HG03342 (cell line): ENCODE data around the gene PSMD8.
"Not testable (repeated sequence)": the region's sequence is repeated elsewhere in the genome, so short reads cannot be mapped to it uniquely, and the experiment has no call there.

Source experiments
- ATAC-seq: cut with Tn5 transposase; IDR thresholded peaks from one replicate; pipeline ENCODE4 v1.9.1; 2021; ENCODE audit warnings: mild to moderate bottlenecking, moderate library complexity; ENCODE audit not compliant: unreplicated experiment

PSMD8 gene

DNA sequence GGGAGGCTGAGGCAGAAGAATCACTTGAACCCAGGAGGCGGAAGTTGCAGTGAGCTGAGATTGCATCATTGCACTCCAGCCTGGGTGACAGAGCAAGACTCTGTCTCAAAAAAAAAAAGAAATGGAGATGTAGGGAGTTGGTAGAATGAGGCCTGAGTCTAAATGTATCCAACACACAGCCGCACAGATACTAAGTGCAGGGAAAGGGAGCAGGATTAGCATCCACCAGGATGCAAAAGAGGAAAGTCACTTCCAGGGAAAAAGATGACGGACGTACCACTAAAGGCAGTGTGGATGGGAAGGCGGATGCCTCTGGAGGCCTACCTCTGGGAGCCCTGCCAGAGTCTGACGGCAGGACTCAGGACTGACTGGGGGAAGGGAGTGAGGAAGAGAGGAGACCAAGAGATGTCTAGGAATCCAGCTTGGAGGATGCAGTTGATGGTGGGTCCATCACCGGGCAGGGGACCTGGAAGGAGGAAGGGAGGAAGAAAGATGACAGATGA, 35.3 kb downstream of the PSMD8 start:
- no peak for ATAC-seq

DNA sequence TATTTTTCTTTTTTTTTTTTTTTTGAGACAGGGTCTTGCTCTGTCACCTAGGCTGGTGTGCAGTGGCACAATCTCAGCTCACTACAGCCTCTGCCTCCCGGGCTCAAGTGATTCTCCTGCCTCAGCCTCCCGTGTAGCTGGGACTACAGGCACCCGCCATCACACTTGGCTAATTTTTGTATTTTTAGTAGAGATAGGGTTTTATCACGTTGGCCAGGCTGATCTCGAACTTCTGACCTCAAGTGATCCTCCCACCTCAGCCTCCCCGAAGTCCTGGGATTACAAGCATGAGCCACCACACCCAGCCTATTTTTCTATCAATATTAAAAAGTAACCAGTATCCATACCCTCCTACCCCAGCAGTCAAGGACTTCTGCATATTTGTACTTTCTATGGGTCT, 36.0 kb downstream of the PSMD8 start:
- ATAC-seq, result not testable (repeated sequence)

DNA sequence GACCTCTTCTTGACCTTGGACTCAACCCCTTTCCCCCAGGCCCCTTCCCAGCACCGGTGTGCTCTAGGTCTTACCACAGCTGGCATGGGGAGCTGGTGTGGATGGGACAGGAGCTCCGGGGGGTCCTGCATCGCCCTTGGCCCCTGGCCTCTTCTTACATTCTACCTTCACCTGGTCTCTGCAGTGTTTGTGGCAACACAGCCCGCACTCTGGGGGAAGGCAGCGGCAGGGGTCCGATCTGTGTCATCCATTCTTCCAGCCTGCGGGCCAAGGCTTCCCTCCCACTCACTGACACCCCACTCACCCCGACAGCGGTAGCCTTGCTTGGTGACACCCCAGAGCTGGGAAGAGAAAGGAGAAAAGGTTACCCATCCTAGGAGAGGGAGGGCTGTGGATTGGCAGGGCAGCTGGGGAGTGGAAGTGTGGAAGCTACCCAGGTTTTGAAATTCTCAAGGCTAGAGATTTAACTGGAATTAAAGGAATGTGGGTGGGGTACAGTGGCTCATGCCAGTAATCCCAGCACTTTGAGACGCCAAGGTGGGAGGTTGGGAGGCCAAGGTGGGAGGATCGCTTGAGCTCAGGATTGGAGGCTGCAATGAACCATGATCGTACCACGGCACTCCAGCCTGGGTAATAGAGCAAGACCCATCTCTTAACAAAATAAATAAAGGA, 36.8 kb downstream of the PSMD8 start:
- no peak for ATAC-seq

DNA sequence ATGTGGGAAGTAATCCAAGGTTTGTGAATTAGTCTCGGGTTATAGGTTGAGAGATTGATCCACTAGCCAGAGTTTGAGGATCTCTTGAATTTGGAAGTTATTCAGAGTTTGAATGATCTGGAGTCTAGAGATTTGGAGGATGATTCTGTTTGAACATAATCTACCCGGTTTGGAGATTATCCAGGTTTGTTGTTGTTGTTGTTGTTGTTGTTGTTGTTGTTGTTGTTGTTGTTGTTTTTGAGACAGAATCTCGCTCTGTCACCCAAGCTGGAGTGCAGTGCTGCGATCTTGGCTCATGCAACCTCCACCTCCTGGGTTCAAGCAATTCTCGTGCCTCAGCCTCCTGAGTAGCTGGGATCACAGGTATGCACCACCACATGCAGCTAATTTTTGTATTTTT, 37.5 kb downstream of the PSMD8 start:
- ATAC-seq, result not testable (repeated sequence)

DNA sequence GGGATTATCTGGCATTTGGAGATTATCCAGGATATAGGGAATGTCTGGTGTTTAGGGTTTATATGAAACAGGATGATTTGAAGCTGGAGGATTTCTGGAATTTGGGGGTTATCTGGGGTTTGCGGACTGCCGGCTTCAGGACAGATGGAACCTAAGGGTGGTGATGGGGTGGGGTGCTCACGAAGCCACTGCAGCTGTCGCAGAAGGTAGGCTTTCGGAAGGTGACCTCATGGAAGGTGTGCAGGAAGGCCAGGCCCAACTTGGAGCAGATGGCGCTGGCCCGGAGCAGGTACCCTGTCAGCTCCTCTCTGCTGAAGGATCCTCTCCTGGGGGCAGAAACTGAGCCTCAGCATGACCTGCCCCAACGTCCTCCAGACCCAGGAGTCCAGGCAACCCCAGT, 38.1 kb downstream of the PSMD8 start:
- no peak for ATAC-seq

DNA sequence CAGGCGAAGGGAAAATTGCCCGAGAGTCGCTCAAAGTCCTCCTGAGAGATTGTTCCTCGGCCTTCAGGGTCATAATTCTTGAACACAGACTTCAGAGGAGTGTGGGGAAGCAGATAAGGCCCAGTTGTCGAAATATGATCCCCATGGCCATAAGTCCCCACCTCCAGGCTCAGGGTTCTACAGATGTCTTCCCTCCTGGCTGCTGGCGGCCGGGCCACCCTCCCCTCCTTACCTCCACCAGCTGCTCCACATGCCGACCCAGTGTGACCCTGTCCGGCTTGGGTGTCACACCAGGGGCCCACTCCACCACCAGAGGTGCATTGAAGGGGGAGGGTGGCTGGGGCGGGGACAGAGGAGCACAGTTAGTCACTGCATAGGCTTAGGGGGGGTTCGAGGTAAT, 38.6 kb downstream of the PSMD8 start:
- ATAC-seq, result no peak

DNA sequence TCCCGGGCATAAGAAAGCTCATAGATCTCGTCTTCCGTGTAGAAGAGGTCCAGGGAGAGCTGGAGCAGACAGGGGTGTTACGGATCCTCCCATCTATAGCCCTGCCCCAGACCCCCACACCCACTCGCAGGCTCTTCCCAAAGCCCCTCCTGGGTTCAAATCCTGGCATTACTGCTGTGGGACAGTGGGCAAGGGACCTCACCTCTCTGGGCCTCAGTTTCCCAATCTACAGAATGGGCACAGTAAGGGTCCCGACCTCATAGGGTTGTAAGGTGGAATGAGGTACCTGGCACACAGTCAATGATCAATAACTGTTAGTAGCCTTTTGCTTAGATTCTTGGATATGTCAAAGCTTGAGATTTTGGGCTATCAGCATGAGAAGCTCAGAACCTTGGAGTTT, 39.0 kb downstream of the PSMD8 start:
- no peak for ATAC-seq

DNA sequence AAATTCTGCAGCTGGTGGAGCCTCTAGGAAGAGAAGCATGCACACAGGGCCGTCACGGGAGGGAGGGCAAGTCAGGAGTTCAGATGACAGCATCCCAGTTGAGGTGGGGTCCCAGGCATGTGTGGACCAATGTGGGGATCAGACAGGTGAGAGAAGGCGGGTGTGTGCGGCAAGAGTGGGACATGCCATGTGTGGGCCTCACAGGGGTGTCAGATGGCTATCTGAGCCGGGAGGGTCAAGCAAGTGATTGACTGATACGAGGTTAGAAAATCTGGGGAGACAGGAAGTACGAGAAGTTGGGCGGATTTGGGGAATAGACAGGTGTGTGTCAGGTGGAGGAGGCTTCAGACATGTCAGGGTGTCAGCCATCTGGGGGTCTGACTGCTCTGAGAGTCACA, 42.8 kb downstream of the PSMD8 start:
- ATAC-seq, result no peak

DNA sequence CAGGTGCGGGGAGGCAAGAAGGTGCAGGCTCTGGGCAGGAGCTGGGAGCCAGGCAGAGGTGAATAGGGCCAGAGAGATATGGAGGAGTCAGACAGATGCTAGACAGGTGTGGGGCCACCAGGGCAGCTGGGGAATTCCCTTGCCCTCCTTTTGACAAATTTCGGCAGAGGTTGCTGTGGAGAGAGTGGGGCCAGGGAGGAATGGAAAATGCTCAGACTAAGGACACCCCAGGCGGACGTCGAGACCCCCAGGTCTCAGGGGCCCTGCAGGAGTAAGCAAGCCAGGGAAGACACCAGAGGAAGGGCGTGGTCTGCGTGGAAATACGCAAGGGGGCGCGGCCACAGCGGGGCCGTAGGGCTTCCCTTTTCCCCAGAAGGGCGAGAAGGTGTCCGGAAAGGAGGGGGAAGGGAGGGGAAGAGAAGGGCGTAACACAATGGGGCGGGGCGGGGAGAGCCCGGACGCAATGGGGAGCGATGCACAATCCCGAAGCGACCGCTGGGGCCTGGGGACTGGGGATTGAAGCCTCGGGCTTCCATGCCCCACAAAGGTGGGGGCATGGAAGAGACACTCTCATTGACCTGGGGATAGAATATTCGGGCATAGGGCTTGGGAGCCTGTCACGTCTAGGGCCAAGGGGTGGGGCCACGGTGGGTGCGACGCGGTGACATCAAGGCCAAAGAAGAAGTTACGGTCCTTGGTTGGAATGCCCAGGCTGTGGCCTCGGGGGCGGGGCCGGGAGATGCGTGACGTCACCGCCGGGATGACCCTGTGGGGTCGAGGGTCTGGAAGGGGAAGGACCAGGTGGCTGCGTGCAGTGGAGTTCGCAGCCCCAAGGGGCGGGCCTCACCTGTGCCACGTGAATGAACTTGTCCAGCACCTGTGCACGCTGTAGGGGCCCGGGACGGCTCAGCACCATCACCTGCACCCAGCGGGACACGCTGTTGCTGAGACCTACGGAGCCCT, 43.5 kb downstream of the PSMD8 start:
- no peak for ATAC-seq

DNA sequence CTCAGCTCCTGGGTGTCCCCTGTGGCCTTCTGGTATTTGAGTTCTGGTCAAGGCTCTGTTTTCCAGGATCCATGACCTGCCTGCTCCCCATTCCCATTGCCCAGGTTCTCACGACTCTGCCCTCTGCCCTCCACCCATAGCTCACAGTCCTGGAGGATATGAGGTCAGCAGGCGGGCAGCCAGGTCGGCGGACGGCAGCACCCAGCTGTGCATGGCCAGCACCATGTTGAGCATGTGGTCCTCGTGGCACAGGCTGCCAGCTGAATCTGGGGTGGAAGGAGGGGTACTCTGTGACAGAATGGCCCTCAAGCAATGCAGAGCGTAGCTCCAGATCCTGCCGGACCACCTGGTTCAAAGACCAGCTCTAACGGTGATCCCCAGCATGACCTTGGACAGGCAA, 46.6 kb downstream of the PSMD8 start:
- ATAC-seq, result no peak

DNA sequence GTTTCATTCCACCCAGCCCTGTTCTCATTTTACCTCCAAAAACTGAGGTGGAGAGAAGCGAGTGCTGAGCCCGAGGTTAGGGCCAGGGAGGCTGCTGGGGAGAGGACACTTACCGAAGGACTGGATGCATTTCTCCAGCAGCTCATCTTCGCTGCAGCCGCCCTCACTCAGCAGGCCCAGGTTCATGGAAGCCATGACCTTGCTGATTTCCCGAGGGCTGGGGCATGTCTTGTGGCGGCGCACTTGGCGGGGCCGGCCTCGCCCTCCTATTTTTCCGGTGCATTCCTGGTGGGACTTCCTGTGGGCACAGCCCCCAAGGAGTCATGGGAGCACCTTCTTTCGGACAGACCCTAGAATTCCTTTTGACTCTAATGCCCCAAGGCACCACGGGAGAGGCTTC, 47.5 kb downstream of the PSMD8 start:
- ATAC-seq, result no peak

DNA sequence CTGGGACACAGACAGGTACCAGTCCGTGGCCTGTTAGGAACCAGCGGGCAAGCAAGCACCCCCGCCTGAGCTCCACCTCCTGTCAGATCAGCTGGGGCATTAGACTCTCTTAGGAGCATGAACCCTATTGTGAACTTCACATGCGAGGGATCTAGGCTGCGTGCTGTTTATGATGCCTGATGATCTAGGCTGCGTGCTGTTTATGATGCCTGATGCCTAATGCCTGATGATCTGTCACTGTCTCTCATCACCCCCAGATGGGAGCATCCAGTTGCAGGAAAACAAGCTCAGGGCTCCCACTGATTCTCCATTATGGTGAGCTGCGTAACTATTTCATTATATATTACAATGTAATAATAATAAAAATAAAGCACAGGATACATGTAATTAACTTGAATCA, 48.1 kb downstream of the PSMD8 start:
- no peak for ATAC-seq

DNA sequence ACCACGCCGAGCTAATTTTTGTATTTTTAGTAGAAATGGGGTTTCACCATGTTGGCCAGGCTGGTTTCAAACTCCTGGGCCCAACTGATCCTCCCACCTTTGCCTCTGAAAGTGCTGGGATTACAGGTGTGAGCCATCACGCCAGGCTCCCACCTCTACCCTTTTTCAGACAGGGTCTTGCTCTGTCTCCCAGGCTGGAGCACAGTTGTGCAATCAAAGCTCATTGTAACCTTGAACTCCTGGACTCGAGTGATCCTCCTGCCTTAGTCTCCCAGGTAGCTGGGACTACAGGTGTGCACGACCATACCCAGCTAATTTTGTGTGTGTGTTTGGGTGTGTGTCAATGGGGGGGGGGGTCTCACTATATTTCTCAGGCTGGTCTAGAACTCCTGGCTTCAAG, 49.9 kb downstream of the PSMD8 start:
- no peak for ATAC-seq

DNA sequence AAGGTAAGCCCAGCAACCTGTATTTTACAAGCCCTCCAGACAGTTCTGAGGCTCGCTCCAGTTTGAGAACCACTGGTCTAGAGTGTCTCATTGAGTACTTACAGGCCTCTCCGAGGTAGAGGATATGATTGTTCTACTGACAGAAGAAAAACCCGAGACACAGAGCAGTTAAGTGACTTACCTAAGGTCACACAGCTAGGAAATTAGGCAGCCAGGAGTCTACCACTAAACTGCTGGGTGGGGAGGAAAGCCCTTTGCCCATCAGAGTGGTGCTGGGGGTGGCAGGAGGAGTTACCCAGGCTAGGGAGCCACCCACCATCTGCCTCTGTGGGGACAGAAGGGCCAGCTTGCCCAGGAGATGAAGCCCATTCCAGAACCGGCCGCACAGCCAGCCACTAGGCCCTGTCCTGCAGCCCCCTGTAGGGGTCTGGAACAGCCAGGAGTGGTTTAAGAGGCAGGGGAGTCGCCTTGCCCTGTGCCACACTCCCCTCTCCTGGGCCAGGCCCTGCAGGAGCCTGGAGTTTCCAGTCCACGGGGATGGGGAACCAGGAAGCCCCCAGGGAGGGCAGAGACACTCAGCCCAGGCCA, 50.9 kb downstream of the PSMD8 start:
- no peak for ATAC-seq

DNA sequence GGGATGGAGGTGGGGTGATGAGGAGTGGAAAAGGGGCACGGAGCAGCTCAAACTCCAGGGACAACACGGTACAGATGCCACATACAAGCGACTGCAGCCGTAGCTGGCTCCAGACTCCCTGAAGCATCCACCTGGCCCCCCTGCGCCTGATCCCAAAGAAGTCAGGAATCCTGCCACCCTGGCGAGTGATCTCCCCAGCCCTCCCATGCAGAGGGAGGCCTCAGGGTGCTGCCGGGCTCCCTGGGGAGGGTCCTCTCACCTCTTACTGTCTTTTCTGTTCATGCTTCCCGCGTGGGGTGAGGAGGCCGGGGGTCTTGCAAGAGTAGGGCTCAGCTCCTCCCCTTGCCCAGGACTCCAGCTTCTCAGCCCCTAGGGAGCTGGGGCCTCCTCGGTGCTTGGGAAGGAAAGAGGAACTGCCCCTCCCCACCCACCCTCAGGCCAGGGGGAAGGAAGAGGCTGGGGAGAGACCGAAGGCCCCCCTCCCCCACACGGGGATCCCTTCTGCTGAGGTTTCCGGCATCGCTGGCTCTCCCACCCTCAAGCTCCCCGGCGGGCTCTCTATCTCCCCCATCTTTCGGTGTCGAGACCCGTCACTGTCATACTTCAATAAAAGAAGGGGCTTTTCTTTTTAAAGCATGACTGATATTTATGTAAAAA, 51.6 kb downstream of the PSMD8 start, which contains the start of gene RASGRP4:
RASGRP4 (minus strand) TSS at position 410 of the 657 bp plus-strand sequence; CDS start at position 282, 128 bp downstream.
- ATAC-seq, result no peak

DNA sequence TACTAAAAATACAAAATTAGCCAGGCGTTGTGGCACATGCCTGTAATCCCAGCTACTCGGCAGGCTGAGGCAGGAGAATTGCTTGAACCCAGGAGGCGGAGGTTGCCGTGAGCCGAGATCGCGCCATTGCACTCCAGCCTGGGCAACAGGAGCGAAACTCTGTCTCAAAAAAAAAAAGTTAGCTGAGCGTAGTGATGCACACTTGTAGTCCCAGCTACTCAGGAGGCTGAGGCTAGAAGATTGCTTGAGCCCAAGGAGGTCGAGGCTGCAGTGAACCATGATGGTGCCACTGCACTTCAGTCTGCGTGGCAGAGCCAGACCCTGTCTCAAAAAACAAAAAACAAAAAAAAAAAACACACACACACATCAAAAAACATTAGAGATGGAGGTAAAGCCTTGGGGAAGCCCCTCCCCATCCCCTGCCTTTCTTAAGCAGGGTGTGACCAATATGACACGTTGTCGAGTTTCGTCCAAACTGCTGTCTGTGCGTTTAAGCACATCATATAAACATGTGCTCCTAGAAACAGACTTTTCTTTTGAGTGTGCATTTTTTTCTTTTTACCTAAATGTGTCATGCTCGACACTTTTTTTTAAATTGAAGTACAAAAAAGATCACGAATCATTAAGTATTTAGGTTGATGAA, 52.8 kb downstream of the PSMD8 start:
- ATAC-seq, result not testable (repeated sequence)

DNA sequence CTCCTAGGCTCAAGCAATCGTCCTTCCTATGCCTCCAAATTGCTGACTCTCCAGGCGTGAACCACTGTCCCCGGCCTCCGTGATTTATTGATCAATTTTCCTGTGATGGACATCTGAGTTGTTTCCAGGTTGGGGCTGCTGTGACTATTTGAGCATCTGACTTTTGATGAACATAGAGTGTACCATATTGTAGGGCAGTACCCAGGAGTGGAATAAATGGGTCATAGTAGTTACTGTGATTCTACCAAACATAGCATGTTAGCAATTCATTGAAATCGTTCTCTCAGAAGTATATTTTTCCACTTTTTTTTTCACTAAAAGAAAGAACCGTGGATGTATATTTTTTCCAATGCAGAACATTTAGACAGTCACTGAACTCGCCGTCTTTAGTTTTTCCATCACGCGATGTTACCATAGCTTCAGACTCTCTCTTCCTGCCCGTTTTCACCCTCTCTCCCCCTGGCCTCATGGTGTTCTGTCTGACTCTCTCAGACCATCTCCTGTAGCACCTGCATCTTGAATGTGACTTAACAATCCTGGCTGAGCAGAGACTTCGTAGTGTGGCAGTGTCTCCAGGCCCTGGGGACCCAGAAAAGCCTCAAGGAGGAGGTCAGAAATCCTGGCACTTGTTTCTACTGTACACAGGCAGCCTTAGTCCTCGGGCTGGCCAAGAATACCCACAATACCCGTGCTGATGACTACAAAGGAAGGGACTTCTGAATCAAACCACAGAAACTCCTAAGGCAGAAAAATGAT, 54.9 kb downstream of the PSMD8 start:
- no peak for ATAC-seq

DNA sequence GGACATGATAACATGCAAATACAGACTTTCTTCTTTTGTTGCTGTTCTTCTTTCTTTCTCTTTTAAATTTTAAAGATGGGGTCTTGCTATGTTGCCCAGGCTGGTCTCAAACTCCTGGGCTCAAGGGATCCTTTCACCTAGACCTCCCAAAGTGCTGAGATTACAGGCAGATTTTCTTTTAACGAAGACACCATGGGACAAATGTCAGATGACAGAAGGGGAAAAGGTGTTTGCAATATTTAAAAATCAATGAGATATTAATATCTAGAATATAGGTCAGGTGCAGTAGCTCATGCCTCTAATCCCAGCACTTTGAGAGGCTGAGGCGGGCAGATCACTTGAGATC, 55.4 kb downstream of the PSMD8 start:
- no peak for ATAC-seq

DNA sequence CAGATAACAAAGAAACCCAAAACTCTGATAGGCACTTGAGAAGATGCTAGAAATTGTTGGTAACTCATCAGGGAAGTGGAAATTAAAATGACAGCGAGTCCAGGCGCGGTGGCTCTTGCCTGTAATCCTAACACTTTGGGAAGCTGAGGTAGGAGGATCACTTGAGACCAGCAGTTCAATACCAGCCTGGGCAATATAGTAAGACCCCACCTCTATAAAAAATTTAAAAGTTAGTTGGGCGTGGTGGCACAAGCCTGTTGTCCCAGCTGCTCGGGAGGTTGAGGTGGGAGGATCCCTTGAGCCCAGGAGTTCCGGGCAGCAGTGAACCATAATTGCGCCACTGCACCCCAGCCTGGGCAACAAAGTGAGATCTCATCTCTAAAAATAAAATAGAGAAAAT, 56.6 kb downstream of the PSMD8 start:
- ATAC-seq, result no peak

DNA sequence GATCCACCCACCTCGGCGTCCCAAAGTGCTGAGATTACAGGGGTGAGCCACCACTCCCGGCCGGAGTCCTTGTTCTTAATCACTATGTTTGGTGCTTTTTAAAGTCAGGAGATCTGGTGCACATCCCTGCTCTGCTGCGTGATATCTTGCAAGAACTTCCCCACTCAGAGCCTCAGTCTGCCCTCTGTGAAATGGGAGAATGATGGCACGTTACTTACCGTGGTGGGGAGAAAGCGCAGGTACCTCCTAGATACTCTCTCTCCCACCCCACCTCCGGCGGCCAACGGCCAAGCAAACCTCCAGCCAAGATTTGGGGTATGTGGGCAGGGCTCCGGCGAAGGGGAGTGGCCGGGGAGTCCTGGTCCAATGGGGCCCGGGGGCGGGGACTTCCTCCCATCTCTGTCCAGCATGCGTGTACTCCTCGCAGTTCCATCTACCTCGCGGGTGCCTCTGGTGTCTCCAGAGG, 58.9 kb downstream of the PSMD8 start, which contains the start of gene RYR1:
RYR1 (plus strand) TSS at position 424 of the 466 bp plus-strand sequence. CDS start 139 bp downstream, outside the sequence.
- ATAC-seq, result no peak
